Cortex of kidney (tissue), 1 donor: ENCODE results near the gene C1orf53.
"Not testable (repeated sequence)": the region's sequence is repeated elsewhere in the genome, so short reads cannot be mapped to it uniquely, and the experiment has no call there.

ENCODE experiments used
- DNase-seq: peaks from one replicate; lab custom pipeline; 2025; lab: John Stamatoyannopoulos, UW

Gene C1orf53

GRCh38 chr1:197902454-197903195 lies at the start of gene C1orf53:
TSS of gene C1orf53 (plus strand) at chr1:197902630. CDS start at chr1:197902650, 20 bp downstream.
- DNase-seq = peak; percentile 86

- DNase-seq = not testable (repeated sequence)
Measured at GRCh38 chr1:197855751-197856150, 46.7 kb upstream of the C1orf53 start.

GRCh38 chr1:197857477-197857876 lies 45.0 kb upstream of the C1orf53 start:
- no peak for DNase-seq

GRCh38 chr1:197859024-197859423 lies 43.4 kb upstream of the C1orf53 start:
- DNase-seq = no peak

- DNase-seq = no peak
Measured at GRCh38 chr1:197862221-197862620, 40.2 kb upstream of the C1orf53 start.

GRCh38 chr1:197862671-197863070 lies 39.8 kb upstream of the C1orf53 start:
- no peak for DNase-seq

GRCh38 chr1:197865809-197866208 lies 36.6 kb upstream of the C1orf53 start:
- no peak for DNase-seq

- DNase-seq = no peak
Measured at GRCh38 chr1:197868751-197869489, 33.5 kb upstream of the C1orf53 start.

GRCh38 chr1:197869490-197870077 lies 32.8 kb upstream of the C1orf53 start:
- no peak for DNase-seq

GRCh38 chr1:197876894-197877293 lies 25.5 kb upstream of the C1orf53 start:
- DNase-seq = no peak

- DNase-seq = not testable (repeated sequence)
Measured at GRCh38 chr1:197880385-197880784, 22.0 kb upstream of the C1orf53 start.

GRCh38 chr1:197882241-197882640 lies 20.2 kb upstream of the C1orf53 start:
- DNase-seq = not testable (repeated sequence)

GRCh38 chr1:197884173-197884572 lies 18.3 kb upstream of the C1orf53 start:
- no peak for DNase-seq

- no peak for DNase-seq
Measured at GRCh38 chr1:197890936-197891335, 11.5 kb upstream of the C1orf53 start.

GRCh38 chr1:197892684-197893083 lies 9.7 kb upstream of the C1orf53 start:
- no peak for DNase-seq

- DNase-seq = no peak
Measured at GRCh38 chr1:197896301-197896700, 6.1 kb upstream of the C1orf53 start.

- no peak for DNase-seq
Measured at GRCh38 chr1:197899037-197899436, 3.4 kb upstream of the C1orf53 start.

- no peak for DNase-seq
Measured at GRCh38 chr1:197902131-197902453, 338 bp upstream of the C1orf53 start.

- DNase-seq = no peak
Measured at GRCh38 chr1:197903196-197903514, 725 bp downstream of the C1orf53 start.

- no peak for DNase-seq
Measured at GRCh38 chr1:197904126-197904787, 1.8 kb downstream of the C1orf53 start.

- DNase-seq = no peak
Measured at GRCh38 chr1:197905699-197906351, 3.4 kb downstream of the C1orf53 start.
